CD4-positive, alpha-beta T cell treated with Interleukin-4 for 4 hours (primary cell): ENCODE results near the gene TAF15.

Experiments used
- DNase-seq: peaks from one replicate; pipeline ENCODE4 v3.0.0-alpha.2; 2020

Gene TAF15

DNA sequence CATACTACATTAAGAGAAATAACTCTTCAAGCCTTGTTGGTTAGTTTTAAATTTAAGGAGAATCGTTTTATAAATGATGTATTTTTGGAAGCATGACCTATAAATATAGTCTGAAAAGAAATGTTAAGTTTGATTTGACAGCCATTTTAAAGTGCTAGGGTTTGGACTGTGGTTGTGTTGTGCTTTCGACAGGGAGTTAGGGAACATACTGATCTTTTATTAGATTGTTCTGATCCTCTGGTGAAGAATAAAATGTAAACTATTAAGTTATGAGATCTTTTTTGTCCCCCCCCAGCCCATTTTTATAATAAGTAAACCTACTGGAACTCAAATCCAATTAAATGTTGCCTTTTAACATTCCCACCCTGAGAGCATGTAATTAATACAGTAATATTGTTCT is 12.0 kb downstream of the TAF15 start:
- no peak for DNase-seq

DNA sequence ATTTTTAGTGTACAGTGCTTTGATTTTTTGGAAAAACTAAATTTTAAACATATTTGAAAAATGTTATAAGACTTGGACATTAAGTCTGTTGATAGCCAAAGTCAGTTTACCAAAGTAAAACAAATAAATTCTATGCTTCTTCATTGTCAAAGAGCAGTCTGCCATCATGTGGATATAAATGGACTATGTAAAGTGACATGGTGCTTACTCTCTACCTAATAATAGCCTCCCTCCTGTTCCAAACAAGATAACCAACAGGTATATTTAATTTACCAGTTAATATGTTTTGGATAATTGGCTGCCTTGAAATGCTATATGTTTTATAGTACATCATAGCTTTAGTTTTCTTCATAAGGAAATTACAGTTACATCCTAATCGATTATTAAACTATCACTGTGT is 15.9 kb downstream of the TAF15 start:
- no peak for DNase-seq

DNA sequence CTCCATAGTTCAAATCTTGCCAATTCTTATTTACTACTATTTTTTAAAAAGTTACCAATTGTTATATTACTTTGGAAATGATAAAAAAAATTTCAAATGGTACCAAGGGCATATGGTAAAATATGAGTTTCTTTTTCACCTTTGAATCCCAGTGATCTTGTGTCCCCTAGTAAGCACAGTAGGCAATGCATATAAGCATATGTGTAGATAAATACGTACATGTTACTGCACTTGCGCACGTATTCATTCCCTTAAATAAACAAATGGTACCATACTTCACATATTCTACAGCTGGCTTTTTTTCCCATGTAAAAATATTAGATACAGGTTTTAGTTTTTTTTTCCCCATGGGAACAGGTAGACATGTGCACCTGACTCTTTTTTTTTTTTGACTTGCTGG is 31.8 kb downstream of the TAF15 start:
- no peak for DNase-seq

DNA sequence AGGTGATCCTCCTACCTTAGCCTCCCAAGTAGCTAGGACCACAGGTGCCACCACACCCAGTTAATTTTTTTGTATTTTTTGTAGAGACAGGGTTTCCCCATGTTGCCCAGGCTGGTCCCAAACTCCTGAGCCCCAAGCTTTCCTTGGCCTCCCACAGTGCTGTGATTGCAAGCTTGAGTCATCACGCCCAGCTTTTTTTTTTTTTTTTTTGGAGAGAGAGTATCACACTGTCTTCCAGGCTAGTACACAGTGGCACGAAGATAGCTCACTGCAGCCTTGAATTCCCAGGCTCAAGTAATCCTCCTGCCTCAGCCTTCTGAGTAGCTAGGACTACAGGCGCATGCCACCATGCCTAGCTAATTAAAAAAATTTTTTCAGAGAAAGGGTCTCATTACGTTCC is 32.2 kb downstream of the TAF15 start:
- DNase-seq = no peak

DNA sequence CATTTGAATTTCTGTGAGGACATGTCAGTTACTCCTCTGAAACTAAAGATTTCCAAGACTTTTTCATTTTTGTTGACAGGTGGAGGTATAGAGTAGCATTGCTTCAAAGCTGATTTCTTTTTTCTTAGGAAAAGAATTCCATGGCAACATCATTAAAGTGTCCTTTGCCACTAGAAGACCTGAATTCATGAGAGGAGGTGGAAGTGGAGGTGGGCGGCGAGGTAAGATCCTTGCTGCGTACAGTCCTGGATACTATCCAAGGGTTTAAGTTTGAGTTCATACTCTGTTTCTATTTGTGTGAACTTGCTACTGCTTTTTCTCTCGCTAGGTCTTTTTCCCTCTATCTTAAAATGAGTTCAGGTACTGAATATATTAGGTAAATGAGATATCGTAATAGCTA is 33.0 kb downstream of the TAF15 start:
- no peak for DNase-seq

DNA sequence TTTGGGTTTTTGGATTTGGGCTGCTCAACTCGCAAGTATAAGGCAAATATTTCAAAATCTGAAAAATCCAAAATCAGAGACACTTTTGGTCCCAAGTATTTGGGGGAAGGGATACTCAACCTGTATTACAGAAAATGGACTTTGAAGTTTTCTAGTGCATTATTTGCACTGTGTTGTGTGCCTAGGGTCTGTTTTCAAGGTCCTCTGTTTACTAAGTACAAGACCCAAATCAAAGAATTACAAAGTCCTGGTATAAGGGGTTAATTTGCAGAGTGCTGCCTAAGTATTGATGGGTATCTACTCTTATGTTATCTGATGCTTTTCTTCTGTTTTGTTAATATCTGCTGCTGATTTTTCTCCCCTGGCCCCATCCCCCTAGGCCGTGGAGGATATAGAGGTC is 34.4 kb downstream of the TAF15 start:
- no peak for DNase-seq

DNA sequence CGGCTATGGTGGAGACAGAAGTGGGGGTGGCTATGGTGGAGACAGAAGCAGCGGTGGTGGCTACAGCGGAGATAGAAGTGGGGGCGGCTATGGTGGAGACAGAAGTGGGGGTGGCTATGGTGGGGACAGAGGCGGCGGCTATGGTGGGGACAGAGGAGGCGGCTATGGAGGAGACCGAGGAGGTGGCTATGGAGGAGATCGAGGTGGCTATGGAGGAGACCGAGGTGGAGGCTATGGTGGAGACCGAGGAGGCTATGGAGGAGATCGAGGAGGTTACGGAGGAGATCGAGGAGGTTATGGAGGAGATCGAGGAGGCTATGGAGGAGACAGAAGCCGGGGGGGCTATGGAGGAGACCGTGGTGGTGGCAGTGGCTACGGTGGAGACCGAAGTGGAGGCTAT is 35.3 kb downstream of the TAF15 start:
- no peak for DNase-seq

DNA sequence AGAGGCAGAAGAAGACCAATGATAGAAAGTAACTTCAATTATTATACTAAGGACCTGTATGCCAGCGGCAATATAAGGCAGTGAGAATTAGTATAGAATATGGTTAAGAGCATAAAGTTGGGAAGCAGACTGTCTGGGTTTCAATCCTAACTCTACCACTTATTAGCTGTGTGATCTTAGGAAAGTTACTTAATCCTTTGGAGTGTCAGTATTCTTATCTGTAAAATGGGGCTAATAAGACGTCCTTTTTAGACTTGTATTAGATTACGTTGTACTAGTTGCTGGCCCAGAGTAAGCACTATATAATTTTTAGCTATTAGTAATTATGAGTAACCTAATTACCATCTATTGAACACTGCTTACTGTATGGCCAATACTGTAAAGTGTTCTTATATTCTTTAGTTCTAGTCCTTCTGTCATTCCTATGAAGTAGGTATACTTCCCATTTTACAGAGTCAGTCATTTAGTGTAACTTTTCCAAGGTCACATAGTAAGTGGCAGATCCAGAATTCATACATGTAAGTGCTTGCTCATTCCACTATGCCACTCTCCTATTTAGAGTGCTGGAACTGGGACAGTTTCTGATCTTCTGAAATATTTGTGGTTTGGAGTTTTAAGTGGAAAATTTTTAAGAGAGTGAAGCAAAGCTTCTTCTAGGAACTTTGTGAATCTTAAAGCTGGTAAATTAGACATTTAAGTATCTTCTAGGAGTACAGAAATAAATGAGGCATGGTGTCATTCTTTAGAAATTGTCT is 36.9 kb downstream of the TAF15 start:
- no peak for DNase-seq

DNA sequence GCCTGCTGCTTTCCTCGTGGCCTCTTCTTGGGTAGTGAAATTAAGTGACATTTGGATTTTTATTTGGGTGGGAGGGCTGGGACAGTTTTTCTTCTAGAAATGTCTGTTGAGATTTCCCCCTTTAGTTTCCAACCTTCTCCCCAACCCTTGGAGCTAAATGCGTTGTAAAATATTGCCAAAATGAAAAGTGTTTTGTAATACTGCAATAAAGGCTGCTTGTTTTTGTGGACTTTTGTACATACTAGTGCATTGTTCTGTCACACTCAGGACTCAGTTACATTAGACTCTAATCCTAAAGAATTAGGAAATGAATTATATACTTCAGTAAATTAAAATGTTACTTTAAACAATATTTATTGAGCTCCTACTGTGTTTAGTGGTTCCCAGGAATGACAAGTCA is 37.7 kb downstream of the TAF15 start:
- DNase-seq = no peak

DNA sequence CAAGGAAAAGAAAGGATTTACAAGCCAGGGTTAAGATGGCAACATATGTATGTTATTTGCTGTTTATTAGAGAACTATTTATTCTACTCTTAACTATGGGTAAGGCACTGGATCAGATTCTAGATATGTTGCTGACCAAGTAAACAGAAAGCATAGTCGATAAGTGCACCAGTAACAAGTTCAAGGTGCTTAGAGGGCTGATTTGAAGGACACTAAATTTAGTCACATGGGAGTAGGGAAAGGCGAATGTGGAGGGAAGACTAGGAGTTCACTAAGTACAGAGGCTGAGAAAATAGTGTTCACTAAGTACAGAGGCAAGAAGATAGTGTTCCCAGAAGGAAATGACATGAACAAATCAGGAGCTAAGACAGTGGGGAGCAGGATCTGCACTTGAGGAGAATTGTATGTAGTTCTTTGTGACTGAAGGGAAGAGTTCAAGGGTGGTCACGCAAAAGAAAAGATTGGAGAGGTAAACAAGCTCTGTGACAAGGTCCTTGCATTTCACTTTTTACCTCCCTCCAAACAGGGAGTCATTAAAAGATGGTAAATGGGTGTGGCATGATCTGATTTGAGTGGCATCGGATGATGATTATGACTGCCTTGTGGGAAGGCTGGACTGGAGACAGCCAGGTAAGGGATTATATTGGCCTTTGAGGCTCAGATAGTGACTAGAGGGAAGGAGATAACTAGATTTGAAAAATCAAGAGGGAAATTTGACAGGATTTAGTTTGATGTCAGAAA is 38.5 kb downstream of the TAF15 start:
- DNase-seq = no peak

DNA sequence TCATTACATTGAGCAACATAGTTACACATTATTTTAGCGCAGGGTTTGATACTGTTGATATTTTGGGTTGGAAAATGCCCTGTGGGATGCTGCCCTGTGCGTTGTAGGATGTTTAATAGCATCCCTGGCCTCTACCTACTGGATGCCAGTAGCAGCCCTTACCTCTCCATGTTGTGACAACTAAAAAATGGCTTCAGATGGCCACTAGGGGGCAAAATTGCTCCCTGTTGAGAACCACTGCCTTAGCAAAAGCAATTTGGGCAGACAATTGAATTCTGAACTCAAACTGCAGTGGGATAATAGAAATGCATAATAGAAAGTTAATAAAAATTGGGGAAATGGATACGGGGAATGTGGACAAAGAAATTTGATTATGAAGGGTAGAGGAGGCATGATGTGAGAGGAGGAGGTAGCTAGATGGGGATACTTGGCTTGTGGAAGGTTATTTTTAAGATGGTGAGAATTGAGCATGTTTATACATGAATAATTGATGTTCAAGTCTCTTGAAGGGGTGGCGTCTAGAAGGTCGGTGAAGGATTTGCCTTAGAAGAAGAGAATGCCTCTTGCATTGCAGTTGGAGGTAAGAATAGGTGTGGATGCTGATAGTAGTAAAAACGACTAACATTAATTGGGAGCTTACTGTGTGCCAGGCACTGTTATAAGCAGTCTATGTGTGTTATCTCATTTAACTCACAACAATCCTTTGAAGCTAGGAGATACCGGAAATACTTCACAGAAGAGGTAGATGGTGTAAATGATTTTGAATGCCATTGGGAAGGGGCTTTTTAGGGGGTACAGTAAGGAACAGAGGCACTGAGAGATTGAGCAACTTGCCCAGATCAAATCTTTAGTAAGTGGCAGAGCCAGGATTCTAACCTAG is 40.4 kb downstream of the TAF15 start:
- DNase-seq = peak; percentile 74

DNA sequence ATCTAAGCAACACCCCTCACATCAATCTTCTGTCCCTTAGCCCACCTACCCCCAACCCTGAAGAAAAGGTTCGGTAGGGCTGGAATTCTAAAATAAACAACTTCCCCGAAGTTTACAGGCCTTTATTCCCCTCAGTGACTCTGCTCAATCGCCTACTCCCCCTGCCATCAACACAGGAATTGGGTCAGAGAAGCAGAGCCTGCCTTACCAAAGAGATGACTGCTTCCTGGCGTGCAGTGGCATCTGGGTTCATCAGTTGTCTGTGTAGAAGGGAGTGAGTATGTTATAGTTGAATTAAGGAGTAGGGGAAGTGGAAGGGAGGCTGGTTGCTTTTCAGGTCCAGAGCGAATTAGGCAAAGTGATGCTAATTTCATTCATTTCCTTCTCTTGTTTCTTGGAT is 46.7 kb downstream of the TAF15 start:
- DNase-seq = no peak

DNA sequence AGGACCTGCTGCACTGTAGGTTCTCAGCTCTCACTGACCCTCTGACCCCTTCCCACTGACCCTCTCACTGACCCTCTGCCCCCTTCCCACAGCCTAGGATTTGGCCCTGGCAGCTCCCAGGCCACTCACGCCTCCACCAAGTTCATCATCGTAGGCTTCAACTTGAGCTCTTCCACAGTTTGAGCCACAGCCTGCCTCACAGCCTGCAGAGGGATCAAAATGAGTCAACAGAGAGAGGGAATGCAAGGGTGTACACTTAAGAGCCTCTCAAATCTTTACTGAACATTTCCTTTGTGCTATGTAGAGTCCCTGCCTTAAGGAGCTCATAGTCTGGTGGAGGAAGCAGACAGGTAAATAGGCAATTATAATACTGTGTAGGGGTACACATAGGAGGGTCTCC is 47.3 kb downstream of the TAF15 start:
- no peak for DNase-seq

DNA sequence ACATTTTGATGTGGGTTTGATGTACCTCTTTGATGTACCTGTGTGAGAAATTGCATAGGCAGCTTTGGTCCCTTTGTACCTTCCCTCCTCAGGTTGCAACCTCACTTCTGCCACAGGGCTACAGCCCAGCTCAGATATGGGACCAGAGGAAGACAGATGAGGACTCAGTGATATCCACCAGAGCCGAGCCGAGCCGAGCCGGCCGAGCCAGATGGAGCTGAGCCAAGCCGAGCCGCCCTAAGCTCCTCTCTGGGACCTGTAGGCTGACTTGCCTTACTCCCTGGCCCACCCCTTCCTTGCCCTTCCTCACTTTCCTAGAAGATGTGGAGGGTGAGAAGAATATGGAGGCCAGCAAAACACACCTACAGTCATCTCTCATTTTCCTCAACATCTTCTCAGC is 55.6 kb downstream of the TAF15 start:
- no peak for DNase-seq

DNA sequence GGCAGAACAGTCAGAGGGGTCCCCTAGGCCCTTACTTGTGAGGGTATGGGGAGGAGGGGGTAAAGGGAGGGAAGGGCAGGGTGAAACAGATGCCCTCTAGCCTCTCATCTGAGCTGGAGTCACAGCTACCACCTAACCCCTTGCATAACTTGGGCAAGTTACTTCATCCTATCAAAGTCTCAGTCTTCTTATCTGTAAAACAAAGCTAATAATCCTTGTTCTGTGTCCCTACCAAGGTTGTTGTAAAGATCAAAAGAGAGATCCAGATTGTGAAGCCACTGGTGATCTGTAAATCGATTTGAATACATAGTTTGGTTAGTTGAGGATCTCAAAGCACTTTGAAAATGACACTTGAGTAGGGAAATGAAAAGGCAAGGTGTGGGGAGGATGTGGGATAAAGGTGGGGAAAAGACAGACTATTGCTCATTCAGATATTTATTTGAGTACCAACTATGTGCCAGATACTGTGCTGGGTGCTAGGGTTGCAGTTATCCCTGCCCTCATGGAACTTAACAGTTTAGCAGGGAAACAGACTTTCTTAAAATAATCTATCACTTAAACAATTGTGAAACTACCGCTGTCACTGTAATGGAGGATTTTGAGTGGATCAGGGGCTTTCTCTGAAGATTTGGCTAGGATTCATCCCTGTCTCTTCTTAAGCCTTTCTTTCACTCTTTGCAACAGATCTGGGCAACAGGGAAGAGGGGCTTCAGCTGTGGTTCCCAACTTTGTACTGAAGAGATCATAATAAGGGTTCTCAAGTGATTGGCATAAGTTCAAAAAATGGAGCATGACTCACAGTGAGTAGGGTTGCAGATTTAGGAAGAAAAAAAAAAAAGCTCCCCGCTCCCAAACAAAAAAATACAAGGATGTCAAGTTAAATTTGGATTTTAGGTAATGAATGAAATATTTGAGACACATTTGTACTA is 56.4 kb downstream of the TAF15 start:
- no peak for DNase-seq

DNA sequence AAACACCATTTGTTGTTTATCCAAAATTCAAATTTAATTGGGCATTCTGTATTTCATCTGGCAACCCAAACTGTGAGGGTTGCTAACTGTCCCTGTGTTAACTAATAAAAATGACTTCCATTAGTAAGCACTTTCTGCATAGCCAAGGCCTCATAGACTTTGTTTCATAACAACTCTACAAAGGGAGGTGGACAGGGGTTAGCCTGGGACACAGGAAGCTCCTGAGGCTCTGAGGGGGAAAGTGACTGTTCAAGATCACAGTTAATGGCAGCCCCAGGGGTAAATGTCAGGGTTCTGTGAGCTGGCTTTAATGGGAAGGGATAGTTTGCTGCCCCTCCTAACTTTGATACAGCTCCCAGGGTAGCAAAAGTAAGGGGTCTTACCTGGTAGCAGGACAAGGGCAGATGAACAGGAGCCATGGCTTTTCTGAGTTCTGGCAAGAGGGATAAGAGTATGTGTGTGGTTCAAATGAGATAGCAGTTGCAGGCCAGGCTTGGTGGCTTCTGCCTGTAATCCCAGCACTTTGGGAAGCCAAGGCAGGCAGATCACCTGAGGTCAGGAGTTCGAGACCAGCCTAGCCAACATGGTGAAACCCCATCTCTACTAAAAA is 57.2 kb downstream of the TAF15 start:
- DNase-seq = no peak

DNA sequence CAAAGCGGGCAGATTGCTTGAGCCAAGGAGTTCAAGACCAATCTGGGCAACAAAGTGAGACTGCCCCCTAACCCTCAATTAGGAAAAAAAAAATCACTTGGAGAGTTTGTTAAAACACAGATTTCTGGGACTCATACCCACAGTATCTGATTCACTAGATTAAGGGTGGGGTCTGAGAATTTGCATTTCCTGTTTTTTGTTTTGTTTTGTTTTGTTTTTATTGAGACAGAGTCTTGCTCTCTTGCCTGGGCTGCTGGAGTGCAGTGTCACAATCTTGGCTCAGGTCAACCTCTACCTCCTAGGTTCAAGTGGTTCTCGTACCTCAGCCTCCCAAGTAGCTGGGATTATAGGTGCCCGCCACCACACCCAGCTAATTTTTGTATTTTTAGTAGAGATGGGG is 58.3 kb downstream of the TAF15 start:
- DNase-seq = no peak

DNA sequence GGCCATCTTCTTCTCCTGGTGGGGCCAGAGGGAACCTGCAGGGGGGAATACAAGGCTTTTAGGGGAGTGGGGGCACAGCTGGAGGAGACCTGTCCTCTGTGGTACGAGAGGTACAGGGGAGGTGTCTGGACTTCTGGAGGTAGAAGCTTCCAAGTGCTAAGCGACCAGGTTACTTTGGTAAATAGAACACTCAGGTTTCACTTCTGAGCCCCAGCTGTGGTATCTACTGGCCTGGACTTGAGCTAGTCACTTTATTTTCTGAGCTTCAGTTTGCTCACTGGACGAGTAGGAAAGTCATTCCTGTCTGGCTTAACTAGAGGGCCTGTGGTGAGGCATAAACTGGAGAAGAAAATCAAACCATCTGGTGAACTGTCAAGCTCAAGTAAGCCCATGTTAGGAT is 59.5 kb downstream of the TAF15 start, which contains the start of gene HEATR9:
TSS of gene HEATR9 (minus strand) at position 155 of the 400 bp plus-strand sequence. CDS start at position 6, 149 bp downstream.
- DNase-seq = no peak

DNA sequence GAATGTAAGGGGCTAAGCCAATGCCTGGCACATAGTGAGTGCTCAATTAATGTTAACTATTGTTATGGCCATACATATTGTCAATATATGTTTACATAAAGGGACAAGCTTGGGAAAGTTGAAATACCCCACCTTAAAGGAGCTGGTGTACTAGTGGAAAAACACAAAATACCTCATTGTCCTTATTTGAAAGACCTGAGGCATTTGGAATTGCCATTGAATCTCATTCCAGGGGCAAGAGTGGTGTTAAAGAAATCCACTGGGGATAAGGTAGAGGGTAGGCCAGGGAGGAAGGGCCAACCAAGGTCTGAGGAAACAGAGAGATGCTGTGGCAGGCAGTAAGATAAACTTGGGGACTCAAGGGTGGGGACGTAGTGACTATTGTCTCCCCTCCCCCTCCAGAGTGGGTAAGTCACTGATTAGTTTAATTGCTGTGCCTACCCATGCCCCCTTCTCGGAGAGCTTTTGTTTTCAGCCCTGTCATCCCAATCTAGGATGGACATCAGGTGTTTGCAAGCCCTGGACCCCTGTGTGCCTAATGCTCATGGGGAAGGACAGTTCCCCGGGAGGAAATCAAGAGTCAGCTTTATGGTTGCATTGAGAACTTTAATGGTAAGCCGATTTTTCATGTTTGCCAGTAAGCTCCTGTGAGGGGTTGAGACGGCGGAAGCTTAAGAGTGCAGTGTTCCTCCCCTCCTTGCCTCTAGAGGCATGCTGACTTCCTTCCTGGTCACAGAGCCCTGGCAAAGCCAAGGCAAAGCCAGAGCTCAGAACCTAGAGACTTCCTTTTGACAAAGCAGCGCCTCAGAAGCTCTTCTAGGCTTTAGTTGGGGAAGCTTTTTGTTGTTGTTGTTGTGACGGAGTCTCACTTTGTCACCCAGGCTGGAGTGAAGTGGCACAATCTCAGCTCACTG is 61.9 kb downstream of the TAF15 start:
- DNase-seq = peak; percentile 31

DNA sequence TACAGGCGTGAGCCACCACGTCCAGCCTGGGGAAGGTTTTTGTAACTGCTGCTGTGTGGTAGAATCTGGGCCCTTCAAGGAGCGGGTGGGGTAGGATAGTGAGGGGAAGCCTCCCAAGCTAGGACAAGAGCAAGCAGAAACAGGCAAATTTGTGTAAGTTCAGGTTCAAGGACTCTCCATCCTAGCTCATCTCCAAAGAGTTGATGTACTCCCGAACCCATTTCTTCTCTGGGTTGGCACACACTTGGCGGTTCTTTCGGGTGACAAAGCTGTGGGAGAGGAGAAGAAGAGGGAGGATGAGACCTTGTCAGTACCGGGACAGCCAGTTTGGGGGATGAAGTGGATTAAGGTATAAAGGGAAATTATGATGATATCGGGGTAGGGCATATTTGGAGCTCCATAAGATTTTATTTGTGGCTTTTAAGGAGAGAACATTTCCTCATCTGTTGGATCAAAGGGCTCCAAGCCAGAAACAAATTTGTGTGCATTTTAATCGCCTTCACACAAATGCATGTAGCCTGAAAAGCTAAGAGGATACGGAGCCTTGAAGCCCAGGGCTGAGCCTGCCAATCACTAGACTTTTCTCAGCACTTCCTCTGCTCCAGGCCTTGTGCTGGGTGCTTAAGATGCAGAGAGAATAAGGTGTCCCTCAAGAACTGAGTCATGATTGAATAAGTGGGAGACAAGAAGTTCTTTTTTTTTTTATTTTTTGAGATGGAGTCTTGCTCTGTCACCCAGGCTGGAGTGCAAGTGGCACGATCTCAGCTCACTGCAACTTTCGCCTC is 63.1 kb downstream of the TAF15 start:
- DNase-seq = no peak
